GM12878 (cell line): Measurements from ENCODE around the gene CSTPP1.

Source experiments
- CTCF ChIP-seq, 3 experiments: IDR thresholded peaks in 2 of 3; conservative IDR thresholded peaks in 1 of 3; 2 replicates each; pipeline ENCODE4 v1.5.1; 2011; ENCODE audit warnings: low read depth in 3 of 3, low read length in 3 of 3, mild to moderate bottlenecking in 3 of 3, control low read depth in 2 of 3, moderate library complexity in 2 of 3, inconsistent platforms in 1 of 3, mixed read lengths in 1 of 3; ENCODE audit not compliant: control insufficient read depth in 2 of 3, insufficient read depth in 1 of 3; ENCODE audit errors: extremely low read depth in 1 of 3
- FOXM1 ChIP-seq: IDR thresholded peaks from 2 replicates; pipeline ENCODE4 v1.6.1; 2012; ENCODE audit warnings: low read depth, mild to moderate bottlenecking, inconsistent platforms, low read length, moderate library complexity
- HCFC1 ChIP-seq: fragments of 150-350 bp; IDR thresholded peaks from 2 replicates; pipeline ENCODE4 v1.6.1; 2014; ENCODE audit warnings: low read length
- NR2F1 ChIP-seq: fragments of 450-650 bp; conservative IDR thresholded peaks from 2 replicates; pipeline ENCODE4 v1.6.1; 2017; ENCODE audit warnings: mild to moderate bottlenecking
- REST ChIP-seq: IDR thresholded peaks from 2 replicates; pipeline ENCODE4 v1.6.1; 2012; ENCODE audit warnings: mild to moderate bottlenecking, low read depth, low read length

GRCh38 chr11:46918083-46918787 lies 18.3 kb upstream of the CSTPP1 start, which contains the start of gene LRP4:
- no peak for TF ChIP-seq FOXM1
- TF ChIP-seq REST, result no peak
- no peak for TF ChIP-seq NR2F1
- TF ChIP-seq HCFC1, result no peak
- TF ChIP-seq CTCF (IDR thresholded peaks at IDR 0.05 in 2 of 3, conservative IDR thresholded peaks at IDR 0.05 in 1 of 3; ENCODE audit: control insufficient read depth in 2 of 3, extremely low read depth in 1 of 3, insufficient read depth in 1 of 3, low read depth in 3 of 3, low read length in 3 of 3), result no peak
